ENCODE results near the gene FRMD4A. TPM values are rescaled to one million over a fixed set of nuclear protein-coding genes. Genes with fewer than 3 reads are reported as not detected.

The FRMD4A gene
- polyA plus RNA-seq, 3 donors, result 67.7 to 83.0 (median 75.9) TPM

GRCh38 chr10:14345262-14345661 lies 14.5 kb upstream of the FRMD4A start:
- no peak for DNase-seq (ENCODE audit: low read depth in 3 of 3, low spot score in 2 of 3)

- DNase-seq (ENCODE audit: low read depth in 3 of 3, low spot score in 2 of 3), result no peak
These were observed 9.5 kb upstream of the FRMD4A start for GRCh38 chr10:14340051-14340744.

DNA sequence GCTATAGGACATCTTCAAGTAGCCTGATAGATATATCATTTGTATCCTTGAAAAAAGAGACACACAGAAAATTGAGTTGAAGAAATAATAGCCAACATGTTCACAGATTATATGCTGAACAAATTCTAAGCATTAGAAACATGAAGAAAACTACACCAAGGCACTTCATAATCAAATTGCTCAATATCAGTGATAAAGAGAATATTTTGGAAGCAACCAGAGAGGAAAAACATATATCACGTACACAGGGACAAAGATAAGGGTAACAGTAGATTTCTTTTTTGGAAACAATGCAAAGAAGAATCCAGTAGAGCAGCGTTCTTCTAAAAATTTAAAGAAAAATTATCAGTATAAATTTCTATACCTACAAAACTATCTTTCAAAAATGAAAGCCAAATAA lies 6.0 kb upstream of the FRMD4A start:
- no peak for DNase-seq (ENCODE audit: low read depth in 3 of 3, low spot score in 2 of 3)

- no peak for DNase-seq (ENCODE audit: low read depth in 3 of 3, low spot score in 2 of 3)
These were observed 4.0 kb upstream of the FRMD4A start for GRCh38 chr10:14334771-14335170.

GRCh38 chr10:14333606-14334005 lies 2.9 kb upstream of the FRMD4A start:
- no peak for DNase-seq (ENCODE audit: low read depth in 3 of 3, low spot score in 2 of 3)

DNA sequence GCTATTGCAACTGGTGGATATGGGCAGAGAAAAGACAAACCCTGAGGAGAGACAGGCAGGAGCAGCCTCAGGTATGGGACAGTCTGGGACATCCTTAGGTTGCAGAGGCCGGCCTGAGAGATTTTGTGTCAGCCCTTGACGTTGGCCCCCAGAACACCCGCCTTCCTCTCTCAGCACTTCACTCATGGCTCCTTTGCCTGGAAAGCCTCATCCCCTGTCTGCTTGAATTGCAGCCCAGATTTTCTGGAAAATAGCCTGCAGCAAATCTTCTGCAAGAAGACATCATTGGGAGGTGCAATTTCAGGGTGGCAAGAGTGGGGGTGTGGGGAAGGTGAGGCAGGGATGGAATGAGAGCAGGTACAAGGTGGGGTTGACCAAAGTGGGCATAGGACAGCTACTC lies 2.2 kb upstream of the FRMD4A start:
- no peak for DNase-seq (ENCODE audit: low read depth in 3 of 3, low spot score in 2 of 3)

DNA sequence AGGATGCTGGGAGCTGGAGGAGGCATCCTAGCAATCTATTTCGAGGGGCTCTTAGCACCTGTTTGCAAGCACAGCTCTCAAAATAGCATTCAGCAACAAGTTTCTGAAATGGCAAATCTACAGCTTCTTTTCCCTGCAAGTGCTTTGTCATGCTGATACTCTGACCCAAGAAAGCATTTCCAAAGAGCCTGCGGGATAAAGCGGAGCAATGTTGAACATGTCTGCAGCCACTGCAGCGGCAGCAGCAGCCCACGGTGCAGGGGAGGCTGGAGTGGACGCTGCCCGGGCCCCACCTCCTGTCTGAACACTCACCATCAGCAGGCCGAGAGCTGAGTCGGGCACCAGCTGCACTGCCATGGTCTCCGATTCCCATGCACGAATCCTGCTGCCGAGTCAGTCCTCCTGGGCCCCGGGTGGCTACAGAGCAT lies 964 bp downstream of the FRMD4A start:
- no peak for DNase-seq (ENCODE audit: low read depth in 3 of 3, low spot score in 2 of 3)

- DNase-seq (ENCODE audit: low read depth in 3 of 3, low spot score in 2 of 3), result no peak
These were observed 1.6 kb downstream of the FRMD4A start for GRCh38 chr10:14328881-14329672.

DNA sequence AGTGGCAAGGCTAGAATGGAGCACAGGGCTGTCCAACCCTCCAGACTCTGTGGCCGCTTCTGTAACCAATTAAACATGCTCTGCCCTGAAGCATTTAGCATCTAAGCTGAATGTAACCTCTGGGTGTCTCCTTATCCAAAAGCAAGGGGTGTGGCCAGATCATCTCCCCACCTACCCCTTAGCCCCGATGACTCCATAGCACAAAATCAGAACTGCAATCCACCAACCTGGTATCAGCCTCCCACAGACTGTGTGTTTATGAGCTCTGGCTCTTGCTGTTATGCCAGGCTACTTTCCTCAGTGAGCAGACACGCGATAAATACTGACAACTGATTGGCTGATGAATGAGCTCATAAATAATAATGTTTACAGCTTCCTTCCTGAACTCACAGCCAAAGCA lies 3.2 kb downstream of the FRMD4A start:
- DNase-seq (ENCODE audit: low read depth in 3 of 3, low spot score in 2 of 3), result no peak

DNA sequence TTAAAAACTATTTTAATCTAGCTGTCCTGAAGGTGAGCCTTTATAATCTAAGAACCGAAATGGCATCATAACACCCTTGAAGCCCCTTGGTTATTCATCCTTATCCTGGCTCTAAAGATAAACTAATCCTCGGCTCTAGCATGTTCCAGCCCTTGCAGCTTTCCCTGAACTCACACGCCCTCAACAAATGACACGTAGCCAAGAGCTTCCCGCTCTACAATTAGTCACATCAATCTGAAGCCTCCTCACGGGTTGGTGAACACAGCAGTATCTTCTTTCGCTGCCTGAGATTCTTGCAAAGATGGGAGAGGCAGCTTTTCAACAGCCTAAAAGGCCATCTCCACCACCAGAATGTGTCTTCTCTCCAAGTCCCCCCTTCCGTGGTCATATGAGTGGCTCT lies 4.1 kb downstream of the FRMD4A start:
- no peak for DNase-seq (ENCODE audit: low read depth in 3 of 3, low spot score in 2 of 3)

DNA sequence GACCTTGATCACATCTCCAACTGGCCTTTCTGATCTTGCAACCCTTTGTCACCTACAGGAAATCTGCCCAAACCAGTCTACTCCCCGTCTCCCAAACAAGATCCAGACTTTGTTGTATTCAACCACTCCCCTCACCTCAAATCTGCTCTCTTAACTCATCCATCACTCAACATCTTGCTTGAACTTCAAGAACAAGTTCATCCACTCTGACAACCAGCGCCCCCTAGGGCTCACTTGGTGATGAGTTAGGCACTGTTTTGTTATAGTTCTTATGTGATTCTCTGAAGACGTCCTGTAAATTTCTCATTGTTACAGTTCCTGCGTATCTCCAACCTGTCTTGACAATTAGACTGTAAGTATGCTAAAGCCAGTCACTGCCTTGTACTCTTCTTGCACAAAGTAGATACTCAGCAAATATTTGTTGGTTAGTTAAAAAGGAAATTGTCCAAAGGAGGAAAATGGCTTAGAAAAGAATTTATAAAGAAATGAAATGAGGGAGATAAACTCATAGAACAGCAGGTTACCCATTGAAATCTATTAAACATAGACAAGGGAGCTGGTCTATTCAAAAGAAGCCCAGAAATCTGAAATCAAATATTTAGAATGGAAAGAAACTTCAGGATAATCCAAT lies 5.3 kb downstream of the FRMD4A start:
- no peak for DNase-seq (ENCODE audit: low read depth in 3 of 3, low spot score in 2 of 3)

DNA sequence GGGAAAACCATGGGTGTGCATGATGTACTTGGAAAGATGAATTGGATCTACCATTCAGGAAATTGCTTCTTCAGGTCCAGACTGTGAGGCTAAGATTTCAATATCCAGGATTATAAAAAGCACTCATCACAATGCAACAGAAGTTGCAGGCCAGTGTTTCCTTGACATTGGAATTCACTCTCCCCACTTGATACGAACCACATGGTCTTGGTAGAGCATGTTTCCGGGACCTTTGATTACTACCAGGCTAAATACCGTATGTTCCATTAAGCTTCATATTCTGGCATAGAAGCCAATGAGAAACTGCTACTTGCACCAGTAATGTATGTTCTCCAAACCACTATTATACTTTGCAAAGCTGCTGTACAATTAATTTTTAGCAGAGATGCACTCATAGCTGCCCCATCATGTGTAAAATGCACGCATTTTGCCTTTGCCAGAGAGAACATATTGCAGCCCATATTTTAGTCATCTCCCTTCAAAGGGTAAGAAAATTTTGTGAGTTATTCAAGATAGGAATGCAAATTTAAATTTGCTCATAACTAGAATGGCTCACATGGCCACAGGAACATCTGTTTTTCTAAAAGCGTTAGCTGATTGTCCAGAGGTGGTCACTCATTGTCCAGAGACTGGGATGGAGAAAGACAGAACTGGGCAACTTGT lies 8.1 kb downstream of the FRMD4A start:
- no peak for DNase-seq (ENCODE audit: low read depth in 3 of 3, low spot score in 2 of 3)

GRCh38 chr10:14318007-14318406 lies 12.7 kb downstream of the FRMD4A start:
- no peak for DNase-seq (ENCODE audit: low read depth in 3 of 3, low spot score in 2 of 3)

DNA sequence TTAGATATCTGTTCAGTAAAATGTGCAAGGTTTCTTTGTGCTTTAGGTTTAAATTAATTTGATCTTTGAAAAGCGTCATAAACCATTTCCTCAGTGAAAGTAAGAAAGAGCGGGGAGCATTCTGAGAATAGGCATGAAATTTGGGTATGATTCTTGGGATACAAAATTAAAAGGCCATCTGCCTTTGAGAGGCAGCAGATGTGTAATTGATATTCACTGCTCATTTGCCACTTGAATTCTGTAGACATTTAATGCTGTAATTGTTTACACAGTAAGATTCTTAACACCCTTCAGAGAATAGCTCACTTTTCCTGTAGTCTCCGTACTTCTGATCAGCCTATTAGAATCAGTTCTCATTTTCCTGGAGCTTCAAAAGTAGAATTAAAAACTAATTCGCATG lies 18.7 kb downstream of the FRMD4A start:
- DNase-seq (ENCODE audit: low read depth in 3 of 3, low spot score in 2 of 3), result no peak

DNA sequence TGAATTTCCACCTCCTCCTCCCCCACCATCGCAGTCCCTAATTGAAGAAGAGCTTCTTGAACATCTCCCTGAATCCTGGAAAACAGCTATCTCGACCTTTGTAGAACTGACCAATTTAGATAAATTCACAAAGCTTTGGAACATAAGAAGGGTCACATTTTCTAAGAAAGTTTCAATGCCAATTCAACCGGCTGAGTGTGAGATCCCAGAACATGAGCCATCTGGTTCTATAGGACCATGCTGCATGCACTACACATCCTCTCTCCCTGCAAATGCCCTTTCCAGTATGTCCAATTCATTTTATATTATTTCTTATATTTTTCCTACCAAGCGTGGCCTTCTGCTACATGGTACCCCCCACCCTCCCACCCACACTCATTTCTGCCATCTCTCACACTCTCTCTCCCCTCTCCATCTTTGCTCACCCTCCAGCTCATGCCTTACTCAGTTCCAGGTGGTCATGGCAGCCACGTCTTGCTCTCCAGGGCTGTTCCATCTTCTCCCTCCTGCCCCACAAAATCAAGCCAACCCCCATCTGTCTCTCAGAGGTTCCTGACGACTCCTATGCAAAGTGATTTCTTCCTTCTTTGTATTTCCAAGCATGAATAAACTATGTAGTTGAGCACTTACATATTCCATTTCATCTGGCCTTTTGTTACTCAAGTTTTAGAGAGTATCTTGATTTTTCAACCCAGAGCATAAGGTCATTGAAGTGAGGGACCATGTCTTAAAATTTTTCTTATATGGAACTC lies 19.3 kb downstream of the FRMD4A start:
- DNase-seq (ENCODE audit: low read depth in 3 of 3, low spot score in 2 of 3), result no peak

DNA sequence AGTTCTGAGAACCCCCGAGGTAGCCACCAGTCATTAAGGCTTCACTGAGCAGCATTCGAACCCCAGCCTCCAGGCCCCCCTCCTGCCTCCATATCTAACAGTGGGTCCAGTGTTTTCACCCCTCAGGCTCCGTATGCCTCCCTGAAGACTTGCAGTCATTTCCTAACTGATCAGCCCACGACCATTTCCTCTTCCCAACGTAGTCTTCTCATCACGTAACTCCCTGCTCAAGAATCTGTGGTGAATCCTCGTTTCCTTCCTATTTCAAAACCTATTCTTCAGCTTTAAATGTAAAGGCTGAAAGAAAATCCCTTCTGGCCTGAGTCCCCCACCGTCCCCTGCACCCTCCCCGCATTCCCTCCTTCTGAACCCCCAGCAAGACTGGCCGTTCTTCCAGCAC lies 21.1 kb downstream of the FRMD4A start:
- no peak for DNase-seq (ENCODE audit: low read depth in 3 of 3, low spot score in 2 of 3)

DNA sequence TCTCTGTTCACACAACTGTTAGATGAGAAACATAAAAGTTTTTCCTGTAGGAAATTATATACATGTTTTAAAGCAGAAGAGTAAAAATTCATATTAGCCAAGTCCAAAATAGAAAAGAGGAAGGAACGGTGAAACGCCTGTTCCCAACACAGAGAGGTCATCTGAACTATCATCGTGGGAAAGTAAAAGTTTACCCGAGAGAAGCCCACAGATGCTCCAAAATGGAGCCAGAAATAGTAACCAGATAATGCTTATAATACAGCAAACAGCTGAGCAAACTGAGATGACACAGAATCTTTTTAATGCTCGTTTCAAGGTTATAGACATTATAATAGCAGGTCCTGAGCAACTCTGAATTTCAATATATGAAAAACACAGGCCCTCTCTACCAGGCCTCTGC lies 24.5 kb downstream of the FRMD4A start:
- DNase-seq (ENCODE audit: low read depth in 3 of 3, low spot score in 2 of 3), result no peak

DNA sequence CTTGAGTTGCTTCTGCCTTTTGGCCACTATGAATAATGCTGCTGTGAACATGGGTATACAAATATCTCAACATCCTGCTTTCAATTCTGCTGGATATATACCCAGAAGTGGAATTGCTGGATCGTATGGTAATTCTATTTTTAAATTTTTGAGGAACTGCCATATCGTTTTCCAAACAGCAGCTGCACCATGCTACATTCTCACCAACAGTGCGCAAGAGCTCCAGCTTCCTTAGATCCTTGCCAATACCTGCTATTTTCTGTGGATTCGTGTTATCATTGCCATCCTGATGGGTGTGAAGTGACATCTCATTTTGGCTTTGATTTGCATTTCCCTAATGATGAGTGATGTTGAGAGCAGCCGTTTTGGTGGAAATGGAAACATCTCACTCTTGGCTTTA lies 26.7 kb downstream of the FRMD4A start:
- no peak for DNase-seq (ENCODE audit: low read depth in 3 of 3, low spot score in 2 of 3)

DNA sequence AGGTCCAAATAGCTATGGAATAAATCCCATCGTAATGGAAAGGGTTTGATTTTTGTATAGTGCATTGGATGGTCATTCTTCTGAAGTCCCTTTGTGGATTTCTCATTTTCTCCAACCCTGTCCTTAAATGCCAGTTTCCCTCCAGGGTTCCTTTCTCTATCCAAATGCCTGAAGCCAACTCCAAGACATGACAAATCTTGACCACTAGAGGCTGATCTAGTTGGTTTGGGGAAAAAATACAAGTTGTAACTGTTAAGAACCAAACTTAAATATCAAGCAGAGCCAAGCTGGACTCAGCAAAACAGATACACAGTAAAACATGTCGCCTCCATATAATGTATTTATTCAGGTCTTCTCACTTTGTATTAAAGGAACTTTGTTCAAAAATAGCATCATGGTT lies 28.7 kb downstream of the FRMD4A start:
- DNase-seq (ENCODE audit: low read depth in 3 of 3, low spot score in 2 of 3), result no peak

GRCh38 chr10:14299556-14299955 lies 31.2 kb downstream of the FRMD4A start:
- DNase-seq (ENCODE audit: low read depth in 3 of 3, low spot score in 2 of 3), result no peak

Measured in right renal cortex interstitium (tissue), 3 donors.